B cell (primary cell): ENCODE measurements around the gene TMEM82. TPM values are rescaled to one million over a fixed set of nuclear protein-coding genes. Genes with fewer than 3 reads are reported as not detected.

Experiments
- ATAC-seq: fragments of 200-7000 bp; cut with Tn5 transposase; one replicate; pipeline ENCODE4 v1.10.0; 2021; ENCODE audit warnings: low read depth, mild to moderate bottlenecking, moderate number of reproducible peaks, moderate library complexity
- CTCF ChIA-PET: fragments of 350-600 bp; sonication (Branson Sonifier 250); formaldehyde crosslinking; loops from one replicate; lab custom pipeline; 2021; ENCODE audit warnings: antibody characterized with exemption, inconsistent platforms; lab: Charles Lee
- POLR2A ChIA-PET: fragments of 350-600 bp; sonication (Branson Sonifier 250); formaldehyde crosslinking; loops from one replicate; lab custom pipeline; 2021; ENCODE audit warnings: antibody characterized with exemption; lab: Charles Lee
- DNase-seq: peaks from one replicate; pipeline ENCODE4 v3.0.0; 2013
- H2AFZ ChIP-seq: 2 replicates; pipeline ENCODE4 v1.6.1; 2012; ENCODE audit warnings: mild to moderate bottlenecking, low read depth, low read length; ENCODE audit not compliant: insufficient read depth, poor library complexity, severe bottlenecking
- H3K27ac ChIP-seq, 2 donors: 1 replicate in 1 of 2; 2 replicates in 1 of 2; pipeline ENCODE4 v1.5.1; 2012 to 2013; ENCODE audit warnings: low read length in 2 of 2, mild to moderate bottlenecking in 2 of 2, moderate library complexity in 1 of 2
- H3K27me3 ChIP-seq, 4 experiments: fragments of 200-600 bp in 1 of 4; sonication (generic) in 1 of 4; replicated peaks in 1 of 4; 1 replicate in 2 of 4; 2 replicates in 2 of 4; pipeline versions ENCODE4 v1.6.1 to v1.7.0; 2013 to 2016; ENCODE audit warnings: low read length in 3 of 4, mild to moderate bottlenecking in 2 of 4, mixed read lengths in 1 of 4, moderate library complexity in 1 of 4; ENCODE audit not compliant: insufficient read depth in 4 of 4, control insufficient read depth in 3 of 4; ENCODE audit errors: control extremely low read depth in 1 of 4
- H3K36me3 ChIP-seq, 2 experiments: replicated peaks in 1 of 2; 1 replicate in 1 of 2; 2 replicates in 1 of 2; pipeline versions ENCODE4 v1.6.1 to v1.7.1; 2013; ENCODE audit warnings: low read length in 1 of 2; ENCODE audit not compliant: insufficient read depth in 2 of 2, control insufficient read depth in 1 of 2; ENCODE audit errors: control extremely low read depth in 1 of 2, extremely low read depth in 1 of 2
- H3K4me1 ChIP-seq, 2 donors: fragments of 200-600 bp in 1 of 2; sonication (generic) in 1 of 2; 1 replicate in 1 of 2; 2 replicates in 1 of 2; pipeline versions ENCODE4 v1.5.1 to v1.6.1; 2013 to 2017; ENCODE audit warnings: low read length in 2 of 2; ENCODE audit not compliant: control insufficient read depth in 2 of 2, insufficient read depth in 2 of 2
- H3K4me2 ChIP-seq: replicated peaks from 2 replicates; pipeline ENCODE3; 2012; ENCODE audit warnings: mild to moderate bottlenecking, low read depth, low read length; ENCODE audit not compliant: poor library complexity, severe bottlenecking
- H3K4me3 ChIP-seq, 5 experiments: fragments of 200-600 bp in 1 of 5; sonication (generic) in 1 of 5; 1 replicate in 3 of 5; 2 replicates in 2 of 5; pipeline versions ENCODE4 v1.5.1 to v1.7.0; 2011 to 2016; ENCODE audit warnings: low read length in 4 of 5, mild to moderate bottlenecking in 4 of 5, low read depth in 2 of 5, control low read depth in 1 of 5, moderate library complexity in 1 of 5; ENCODE audit not compliant: insufficient read depth in 1 of 5; ENCODE audit errors: control extremely low read depth in 1 of 5, extremely low read depth in 1 of 5
- H3K79me2 ChIP-seq: fragments of 200-600 bp; sonication (generic); one replicate; pipeline ENCODE4 v1.6.0; 2016; ENCODE audit warnings: low read length; ENCODE audit not compliant: control insufficient read depth, insufficient read depth
- H3K9ac ChIP-seq: fragments of 200-600 bp; sonication (generic); 2 replicates; pipeline ENCODE4 v1.6.1; 2017; ENCODE audit warnings: mild to moderate bottlenecking, low read length, moderate library complexity
- H3K9me3 ChIP-seq, 3 donors: one replicate each; pipeline versions ENCODE4 v1.6.1 to v1.7.1; 2013; ENCODE audit warnings: low read length in 2 of 3; ENCODE audit not compliant: control insufficient read depth in 2 of 3, insufficient read depth in 1 of 3; ENCODE audit errors: control extremely low read depth in 1 of 3
- H4K20me1 ChIP-seq: 2 replicates; pipeline ENCODE4 v1.6.0; 2012; ENCODE audit warnings: mild to moderate bottlenecking, low read length; ENCODE audit not compliant: insufficient read depth, control insufficient read depth, poor library complexity, severe bottlenecking
- H3K27ac Mint-ChIP-seq: one replicate; pipeline ENCODE4 v1.8.0; 2021; ENCODE audit warnings: mixed read lengths
- H3K27me3 Mint-ChIP-seq: one replicate; pipeline ENCODE4 v1.8.0; 2021; ENCODE audit warnings: mixed read lengths
- H3K4me1 Mint-ChIP-seq: one replicate; pipeline ENCODE4 v1.8.0; 2021; ENCODE audit warnings: mixed read lengths
- H3K4me3 Mint-ChIP-seq: one replicate; pipeline ENCODE4 v1.8.0; 2021; ENCODE audit warnings: mixed read lengths
- H3K9me3 Mint-ChIP-seq: one replicate; pipeline ENCODE4 v1.8.0; 2022; ENCODE audit warnings: mixed read lengths; ENCODE audit not compliant: insufficient read depth
- EZH2 ChIP-seq: IDR thresholded peaks from 2 replicates; pipeline ENCODE4 v1.6.1; 2012; ENCODE audit warnings: borderline replicate concordance, low read depth, mild to moderate bottlenecking, moderate library complexity, low read length; ENCODE audit not compliant: insufficient read depth, poor library complexity, severe bottlenecking
- WGBS: methylation state at CpG from one replicate; pipeline ENCODE4 v1.1.5; 2013; ENCODE audit warnings: missing lambda C conversion rate; ENCODE audit not compliant: insufficient coverage; 5-methylcytosine and 5-hydroxymethylcytosine counted together
- intact Hi-C: fragments of 100-400 bp; cut with micrococcal nuclease; formaldehyde crosslinking; loops from one replicate; pipeline ENCODE4 v1.10.0; 2022
- polyA plus RNA-seq: library from polyadenylated mRNA; depleted of rRNA; stranded (reverse); fragments of >200 nt; gene quantifications from 2 replicates; pipeline ENCODE4 v1.2.3, GENCODE V29; 2012
- total RNA-seq, 2 donors: library from RNA; stranded (reverse); fragments of 120-200 nt in 1 of 2; gene quantifications; 1 replicate in 1 of 2; 2 replicates in 1 of 2; pipeline versions ENCODE4 v1.2.3 to v1.2.4, GENCODE V29; 2013 to 2022
- TF ChIP-seq, protein P1 (sequence below): fragments of 200-600 bp; IDR thresholded peaks from one replicate; pipeline ENCODE4 v1.8.0; 2022; ENCODE audit warnings: antibody characterized with exemption, mild to moderate bottlenecking

The TMEM82 gene
- total and polyA plus RNA-seq, 2 donors (not counting 1 experiment from before 2014, with no cell fraction given): not detected

DNA sequence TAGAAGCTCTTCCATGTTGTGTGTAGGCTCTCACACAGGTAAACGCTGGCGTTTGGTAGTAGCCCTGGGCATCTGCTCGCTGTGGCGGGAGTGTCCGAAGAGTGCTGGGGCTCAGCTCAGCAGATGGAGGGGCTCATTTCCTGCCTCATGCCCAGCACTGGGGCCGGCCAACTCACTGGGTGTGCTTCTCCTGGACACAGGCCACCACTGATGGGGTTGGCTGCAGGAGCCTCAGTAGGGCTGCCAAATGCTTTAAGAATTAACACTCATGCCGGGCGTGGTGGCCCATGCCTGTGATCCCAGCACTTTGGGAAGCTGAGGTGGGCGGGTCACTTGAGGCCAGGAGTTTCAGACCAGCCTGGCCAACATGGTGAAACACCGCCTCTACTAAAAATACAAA lies 44.3 kb downstream of the TMEM82 start:
- no peak overlapping the region for H3K4me3 ChIP-seq
- no peaks in the 10 kb centered on the region for H3K36me3 ChIP-seq
- DNase-seq (no peak), ATAC-seq (no peak)
- H3K27me3 ChIP-seq: no peaks in the 10 kb centered on the region
- no peak overlapping the region for H2AFZ ChIP-seq
- no peak overlapping the region for H3K9ac ChIP-seq
- WGBS: 100% methylated on average over 9 of the region's 10 CpGs
- POLR2A ChIA-PET: no interaction called here
- no peaks in the 10 kb centered on the region for H3K4me1 Mint-ChIP-seq
- no peaks in the 10 kb centered on the region for H3K4me1 ChIP-seq
- no peaks in the 10 kb centered on the region for H3K9me3 ChIP-seq
- H3K27ac ChIP-seq: no peak overlapping the region
- H4K20me1 ChIP-seq: no peaks in the 10 kb centered on the region
- no peak overlapping the region for H3K4me3 Mint-ChIP-seq
- H3K27me3 Mint-ChIP-seq: peaks cover 10% of the 10 kb centered on the region
- intact Hi-C loops: no loop called here
- CTCF ChIA-PET: interaction anchor here (0.9 kb wide), 1 partner anchor 268 kb away, joined by 3 read pairs; no protein-coding TSS in a partner anchor
- H3K9me3 Mint-ChIP-seq: no peaks in the 10 kb centered on the region
- H3K27ac Mint-ChIP-seq: no peak overlapping the region
- no peaks in the 10 kb centered on the region for H3K79me2 ChIP-seq
- TF ChIP-seq, protein P1, sequence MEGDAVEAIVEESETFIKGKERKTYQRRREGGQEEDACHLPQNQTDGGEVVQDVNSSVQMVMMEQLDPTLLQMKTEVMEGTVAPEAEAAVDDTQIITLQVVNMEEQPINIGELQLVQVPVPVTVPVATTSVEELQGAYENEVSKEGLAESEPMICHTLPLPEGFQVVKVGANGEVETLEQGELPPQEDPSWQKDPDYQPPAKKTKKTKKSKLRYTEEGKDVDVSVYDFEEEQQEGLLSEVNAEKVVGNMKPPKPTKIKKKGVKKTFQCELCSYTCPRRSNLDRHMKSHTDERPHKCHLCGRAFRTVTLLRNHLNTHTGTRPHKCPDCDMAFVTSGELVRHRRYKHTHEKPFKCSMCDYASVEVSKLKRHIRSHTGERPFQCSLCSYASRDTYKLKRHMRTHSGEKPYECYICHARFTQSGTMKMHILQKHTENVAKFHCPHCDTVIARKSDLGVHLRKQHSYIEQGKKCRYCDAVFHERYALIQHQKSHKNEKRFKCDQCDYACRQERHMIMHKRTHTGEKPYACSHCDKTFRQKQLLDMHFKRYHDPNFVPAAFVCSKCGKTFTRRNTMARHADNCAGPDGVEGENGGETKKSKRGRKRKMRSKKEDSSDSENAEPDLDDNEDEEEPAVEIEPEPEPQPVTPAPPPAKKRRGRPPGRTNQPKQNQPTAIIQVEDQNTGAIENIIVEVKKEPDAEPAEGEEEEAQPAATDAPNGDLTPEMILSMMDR: no peak
- TF ChIP-seq EZH2: no peak
- no peak overlapping the region for H3K4me2 ChIP-seq

DNA sequence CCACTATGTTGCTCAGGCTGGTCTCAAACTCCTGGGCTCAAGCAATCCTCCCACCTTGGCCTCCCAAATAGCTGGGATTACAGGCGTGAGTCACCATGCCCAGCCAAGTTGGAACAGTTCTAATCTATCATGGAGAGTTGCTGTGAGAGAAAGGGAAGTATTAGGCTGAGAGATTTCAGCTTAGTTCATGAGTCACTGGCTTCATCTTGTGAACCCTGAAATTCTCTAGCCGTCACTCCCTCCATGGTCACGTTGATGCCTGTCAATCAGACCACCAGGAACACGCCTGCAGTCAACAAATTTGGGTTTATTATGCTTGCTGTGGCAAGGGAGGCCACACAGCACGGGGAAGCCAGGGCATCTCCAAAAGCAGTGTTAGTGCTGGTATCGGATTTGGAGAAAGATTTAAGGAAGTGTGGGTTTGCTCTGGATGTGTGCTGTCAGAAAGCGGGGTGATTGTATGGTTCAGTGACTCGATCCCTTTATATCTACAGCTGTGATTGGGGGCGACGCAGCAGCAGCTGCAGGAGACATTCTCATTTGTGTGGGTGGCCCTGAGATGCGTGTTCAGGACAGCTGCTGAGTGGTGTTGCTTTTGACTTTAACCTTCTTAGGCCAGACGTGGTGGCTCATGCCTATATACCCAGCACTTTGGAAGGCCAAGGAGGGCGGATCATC lies 46.5 kb downstream of the TMEM82 start:
- H3K4me3 Mint-ChIP-seq: no peak overlapping the region
- Histone ChIP-seq H3K27me3 (no peaks in the 10 kb centered on the region), H3K4me2 (no peak overlapping the region), H4K20me1 (no peaks in the 10 kb centered on the region), H3K9me3 (no peaks in the 10 kb centered on the region), H3K79me2 (no peaks in the 10 kb centered on the region), H3K36me3 (no peaks in the 10 kb centered on the region), H3K27ac (no peak overlapping the region), H3K9ac (no peak overlapping the region), H3K4me1 (peaks cover 3 to 5% of the 10 kb centered on the region in 2 donors), H3K4me3 (no peak overlapping the region), H2AFZ (no peak overlapping the region)
- no peaks in the 10 kb centered on the region for H3K9me3 Mint-ChIP-seq
- WGBS: 54% methylated on average over 12 of the region's 13 CpGs
- H3K27me3 Mint-ChIP-seq: peaks cover 10% of the 10 kb centered on the region
- ChIA-PET CTCF (interaction anchor here (0.8 kb wide), 1 partner anchor 199 kb away, joined by 3 read pairs; no protein-coding TSS in a partner anchor), POLR2A (no interaction called here)
- intact Hi-C loops: no loop called here
- DNase-seq (no peak), ATAC-seq (no peak)
- no peak overlapping the region for H3K27ac Mint-ChIP-seq
- TF ChIP-seq, protein P1: no peak
- TF ChIP-seq EZH2: no peak
- peaks cover 2% of the 10 kb centered on the region for H3K4me1 Mint-ChIP-seq
